Measurements from ENCODE around the gene CBLN1. TPM values are rescaled to one million over a fixed set of nuclear protein-coding genes. Genes with fewer than 3 reads are reported as not detected.

The CBLN1 gene
- total and polyA plus RNA-seq, 4 donors: 0.14 to 0.55 (median 0.33) TPM; not detected in 1

DNA sequence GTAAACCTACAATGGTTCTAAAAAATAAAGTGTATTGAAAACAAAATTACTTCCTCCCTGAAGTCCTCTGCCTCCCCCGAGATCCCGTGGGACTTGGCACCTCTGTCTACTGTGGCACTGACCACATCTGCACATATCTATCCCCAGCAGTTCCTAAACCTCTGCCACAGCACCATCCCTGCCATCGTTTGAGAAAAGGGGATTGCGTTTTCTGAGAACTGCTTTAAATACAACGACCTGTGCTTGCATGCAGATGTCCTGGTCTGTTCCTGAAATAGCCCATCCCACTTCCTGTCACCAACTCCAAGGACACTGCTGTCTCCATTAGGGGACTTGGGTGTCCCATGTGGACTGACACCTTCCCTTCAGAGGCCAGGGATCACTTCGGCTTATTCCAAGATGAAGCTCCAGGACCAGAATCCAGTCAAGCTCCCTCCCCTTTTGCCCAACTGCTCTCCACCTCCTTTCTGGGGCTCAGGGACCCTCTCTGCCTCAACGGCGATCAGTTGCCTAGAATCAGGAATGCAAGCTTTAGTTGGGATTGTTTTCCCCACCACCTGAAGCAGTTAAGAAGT lies 20.6 kb downstream of the CBLN1 start:
- no peak for TF ChIP-seq SP1 (IDR thresholded peaks at IDR 0.05)
- no peak for TF ChIP-seq HNF4A (conservative IDR thresholded peaks at IDR 0.05)
- no peak for TF ChIP-seq ATF3 (IDR thresholded peaks at IDR 0.05)
- no peak for TF ChIP-seq TAF1 (conservative IDR thresholded peaks at IDR 0.05)
- no peak for TF ChIP-seq RXRA (IDR thresholded peaks at IDR 0.05)
- TF ChIP-seq EGR1 (IDR thresholded peaks at IDR 0.05; ENCODE audit: low read depth in 2 of 2): no peak
- TF ChIP-seq NR2F2 (IDR thresholded peaks at IDR 0.05): no peak
- no peak for TF ChIP-seq FOXA1 (IDR thresholded peaks at IDR 0.05)
- no peak for TF ChIP-seq JUND (IDR thresholded peaks at IDR 0.05)
- TF ChIP-seq FOXA2 (IDR thresholded peaks at IDR 0.05): no peak
- H3K9ac ChIP-seq (ENCODE audit: low read depth in 1 of 2, low read length in 2 of 2): no peak overlapping the region
- H3K27ac ChIP-seq (ENCODE audit: low read depth in 1 of 2, low read length in 2 of 2): no peak overlapping the region
- peaks cover 0 to 5% (median 0%) of the 10 kb centered on the region in 4 donors for H3K27me3 ChIP-seq (ENCODE audit: control insufficient read depth in 4 of 4, insufficient read depth in 4 of 4, low read length in 3 of 4)
- H3K4me3 ChIP-seq (ENCODE audit: low read depth in 1 of 3, low read length in 3 of 3): no peak overlapping the region
- no peaks in the 10 kb centered on the region for H3K4me1 ChIP-seq (ENCODE audit: control insufficient read depth in 4 of 4, insufficient read depth in 4 of 4, low read length in 3 of 4)
- DNase-seq (ENCODE audit: low spot score): no peak
- H3K36me3 ChIP-seq (ENCODE audit: control insufficient read depth in 4 of 4, insufficient read depth in 3 of 4, low read depth in 1 of 4, low read length in 3 of 4): no peaks in the 10 kb centered on the region
- peaks cover 0 to 2% (median 0%) of the 10 kb centered on the region in 4 donors for H3K9me3 ChIP-seq (ENCODE audit: control insufficient read depth in 4 of 4, low read length in 3 of 4)
- WGBS: 48% methylated on average over 8 of the region's 8 CpGs

DNA sequence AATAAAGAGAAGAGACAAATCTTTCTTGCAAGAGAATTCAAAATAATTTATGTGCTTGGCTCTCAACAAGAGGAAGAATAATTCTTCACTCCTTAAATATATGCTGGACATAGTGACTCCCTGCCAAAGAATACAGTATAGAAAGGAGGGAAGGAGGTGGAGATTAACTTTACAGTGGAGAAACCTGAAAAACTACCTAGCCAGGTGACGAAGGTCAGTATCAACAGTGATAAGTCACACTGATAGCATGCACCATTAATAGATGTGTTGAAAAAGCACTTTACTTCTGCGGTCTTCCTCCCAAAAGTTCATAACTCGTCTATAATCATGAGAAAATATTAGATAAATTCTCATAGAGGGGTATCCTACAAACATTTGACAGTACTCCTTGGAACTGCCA lies 21.4 kb downstream of the CBLN1 start:
- H3K4me3 ChIP-seq (ENCODE audit: low read depth in 1 of 3, low read length in 3 of 3): no peak overlapping the region
- WGBS: 44% methylated on average over 3 of the region's 3 CpGs
- no peaks in the 10 kb centered on the region for H3K4me1 ChIP-seq (ENCODE audit: control insufficient read depth in 4 of 4, insufficient read depth in 4 of 4, low read length in 3 of 4)
- H3K27ac ChIP-seq (ENCODE audit: low read depth in 1 of 2, low read length in 2 of 2): no peak overlapping the region
- no peak for TF ChIP-seq ATF3 (IDR thresholded peaks at IDR 0.05)
- no peak for TF ChIP-seq NR2F2 (IDR thresholded peaks at IDR 0.05)
- TF ChIP-seq TAF1 (conservative IDR thresholded peaks at IDR 0.05): no peak
- TF ChIP-seq RAD21 (IDR thresholded peaks at IDR 0.05): no peak
- no peak for TF ChIP-seq HNF4G (IDR thresholded peaks at IDR 0.05)
- TF ChIP-seq YY1 (IDR thresholded peaks at IDR 0.05): no peak
- TF ChIP-seq, protein P1, sequence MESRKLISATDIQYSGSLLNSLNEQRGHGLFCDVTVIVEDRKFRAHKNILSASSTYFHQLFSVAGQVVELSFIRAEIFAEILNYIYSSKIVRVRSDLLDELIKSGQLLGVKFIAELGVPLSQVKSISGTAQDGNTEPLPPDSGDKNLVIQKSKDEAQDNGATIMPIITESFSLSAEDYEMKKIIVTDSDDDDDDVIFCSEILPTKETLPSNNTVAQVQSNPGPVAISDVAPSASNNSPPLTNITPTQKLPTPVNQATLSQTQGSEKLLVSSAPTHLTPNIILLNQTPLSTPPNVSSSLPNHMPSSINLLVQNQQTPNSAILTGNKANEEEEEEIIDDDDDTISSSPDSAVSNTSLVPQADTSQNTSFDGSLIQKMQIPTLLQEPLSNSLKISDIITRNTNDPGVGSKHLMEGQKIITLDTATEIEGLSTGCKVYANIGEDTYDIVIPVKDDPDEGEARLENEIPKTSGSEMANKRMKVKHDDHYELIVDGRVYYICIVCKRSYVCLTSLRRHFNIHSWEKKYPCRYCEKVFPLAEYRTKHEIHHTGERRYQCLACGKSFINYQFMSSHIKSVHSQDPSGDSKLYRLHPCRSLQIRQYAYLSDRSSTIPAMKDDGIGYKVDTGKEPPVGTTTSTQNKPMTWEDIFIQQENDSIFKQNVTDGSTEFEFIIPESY (IDR thresholded peaks at IDR 0.05): no peak
- no peak for TF ChIP-seq EGR1 (IDR thresholded peaks at IDR 0.05; ENCODE audit: low read depth in 2 of 2)
- no peak for TF ChIP-seq GABPA (IDR thresholded peaks at IDR 0.05 in 1 of 2, conservative IDR thresholded peaks at IDR 0.05 in 1 of 2)
- TF ChIP-seq, protein P2, sequence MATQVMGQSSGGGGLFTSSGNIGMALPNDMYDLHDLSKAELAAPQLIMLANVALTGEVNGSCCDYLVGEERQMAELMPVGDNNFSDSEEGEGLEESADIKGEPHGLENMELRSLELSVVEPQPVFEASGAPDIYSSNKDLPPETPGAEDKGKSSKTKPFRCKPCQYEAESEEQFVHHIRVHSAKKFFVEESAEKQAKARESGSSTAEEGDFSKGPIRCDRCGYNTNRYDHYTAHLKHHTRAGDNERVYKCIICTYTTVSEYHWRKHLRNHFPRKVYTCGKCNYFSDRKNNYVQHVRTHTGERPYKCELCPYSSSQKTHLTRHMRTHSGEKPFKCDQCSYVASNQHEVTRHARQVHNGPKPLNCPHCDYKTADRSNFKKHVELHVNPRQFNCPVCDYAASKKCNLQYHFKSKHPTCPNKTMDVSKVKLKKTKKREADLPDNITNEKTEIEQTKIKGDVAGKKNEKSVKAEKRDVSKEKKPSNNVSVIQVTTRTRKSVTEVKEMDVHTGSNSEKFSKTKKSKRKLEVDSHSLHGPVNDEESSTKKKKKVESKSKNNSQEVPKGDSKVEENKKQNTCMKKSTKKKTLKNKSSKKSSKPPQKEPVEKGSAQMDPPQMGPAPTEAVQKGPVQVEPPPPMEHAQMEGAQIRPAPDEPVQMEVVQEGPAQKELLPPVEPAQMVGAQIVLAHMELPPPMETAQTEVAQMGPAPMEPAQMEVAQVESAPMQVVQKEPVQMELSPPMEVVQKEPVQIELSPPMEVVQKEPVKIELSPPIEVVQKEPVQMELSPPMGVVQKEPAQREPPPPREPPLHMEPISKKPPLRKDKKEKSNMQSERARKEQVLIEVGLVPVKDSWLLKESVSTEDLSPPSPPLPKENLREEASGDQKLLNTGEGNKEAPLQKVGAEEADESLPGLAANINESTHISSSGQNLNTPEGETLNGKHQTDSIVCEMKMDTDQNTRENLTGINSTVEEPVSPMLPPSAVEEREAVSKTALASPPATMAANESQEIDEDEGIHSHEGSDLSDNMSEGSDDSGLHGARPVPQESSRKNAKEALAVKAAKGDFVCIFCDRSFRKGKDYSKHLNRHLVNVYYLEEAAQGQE (IDR thresholded peaks at IDR 0.05): no peak
- no peak for TF ChIP-seq SP1 (IDR thresholded peaks at IDR 0.05)
- TF ChIP-seq, protein P3, sequence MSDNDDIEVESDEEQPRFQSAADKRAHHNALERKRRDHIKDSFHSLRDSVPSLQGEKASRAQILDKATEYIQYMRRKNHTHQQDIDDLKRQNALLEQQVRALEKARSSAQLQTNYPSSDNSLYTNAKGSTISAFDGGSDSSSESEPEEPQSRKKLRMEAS (IDR thresholded peaks at IDR 0.05): no peak
- TF ChIP-seq, protein P4, sequence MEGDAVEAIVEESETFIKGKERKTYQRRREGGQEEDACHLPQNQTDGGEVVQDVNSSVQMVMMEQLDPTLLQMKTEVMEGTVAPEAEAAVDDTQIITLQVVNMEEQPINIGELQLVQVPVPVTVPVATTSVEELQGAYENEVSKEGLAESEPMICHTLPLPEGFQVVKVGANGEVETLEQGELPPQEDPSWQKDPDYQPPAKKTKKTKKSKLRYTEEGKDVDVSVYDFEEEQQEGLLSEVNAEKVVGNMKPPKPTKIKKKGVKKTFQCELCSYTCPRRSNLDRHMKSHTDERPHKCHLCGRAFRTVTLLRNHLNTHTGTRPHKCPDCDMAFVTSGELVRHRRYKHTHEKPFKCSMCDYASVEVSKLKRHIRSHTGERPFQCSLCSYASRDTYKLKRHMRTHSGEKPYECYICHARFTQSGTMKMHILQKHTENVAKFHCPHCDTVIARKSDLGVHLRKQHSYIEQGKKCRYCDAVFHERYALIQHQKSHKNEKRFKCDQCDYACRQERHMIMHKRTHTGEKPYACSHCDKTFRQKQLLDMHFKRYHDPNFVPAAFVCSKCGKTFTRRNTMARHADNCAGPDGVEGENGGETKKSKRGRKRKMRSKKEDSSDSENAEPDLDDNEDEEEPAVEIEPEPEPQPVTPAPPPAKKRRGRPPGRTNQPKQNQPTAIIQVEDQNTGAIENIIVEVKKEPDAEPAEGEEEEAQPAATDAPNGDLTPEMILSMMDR (IDR thresholded peaks at IDR 0.05; ENCODE audit: low read depth, low read length, missing input control): no peak
- no peak for TF ChIP-seq HNF4A (conservative IDR thresholded peaks at IDR 0.05)
- TF ChIP-seq FOXA1 (IDR thresholded peaks at IDR 0.05): no peak
- TF ChIP-seq FOXA2 (IDR thresholded peaks at IDR 0.05): no peak
- TF ChIP-seq JUND (IDR thresholded peaks at IDR 0.05): no peak
- DNase-seq (ENCODE audit: low spot score): no peak
- peaks cover 0 to 2% (median 0%) of the 10 kb centered on the region in 4 donors for H3K9me3 ChIP-seq (ENCODE audit: control insufficient read depth in 4 of 4, low read length in 3 of 4)
- peaks cover 0 to 5% (median 0%) of the 10 kb centered on the region in 4 donors for H3K27me3 ChIP-seq (ENCODE audit: control insufficient read depth in 4 of 4, insufficient read depth in 4 of 4, low read length in 3 of 4)
- no peak overlapping the region for H3K9ac ChIP-seq (ENCODE audit: low read depth in 1 of 2, low read length in 2 of 2)
- no peaks in the 10 kb centered on the region for H3K36me3 ChIP-seq (ENCODE audit: control insufficient read depth in 4 of 4, insufficient read depth in 3 of 4, low read depth in 1 of 4, low read length in 3 of 4)

Data from liver (tissue), 9 donors.